Endometrial microvascular endothelial cells (primary cell): ENCODE data around the gene INPP5J. TPM values are rescaled to one million over a fixed set of nuclear protein-coding genes. Genes with fewer than 3 reads are reported as not detected.
"Not testable (repeated sequence)": the region's sequence is repeated elsewhere in the genome, so short reads cannot be mapped to it uniquely, and the experiment has no call there.

ENCODE experiments used
- in situ Hi-C: cut with HindIII; loops from 2 replicates; pipeline ENCODE4 v1.10.0; 2017; ENCODE audit warnings: low sequenced_read_pairs, low pct_unique_long_range_greater_than_20kb; ENCODE audit errors: inconsistent ontology term
- total RNA-seq: library from RNA; depleted of rRNA; stranded (reverse); fragments of >200 nt; gene quantifications from one replicate; pipeline ENCODE4 v1.2.3, GENCODE V29; 2015; ENCODE audit errors: inconsistent ontology term

The INPP5J gene, protein sequence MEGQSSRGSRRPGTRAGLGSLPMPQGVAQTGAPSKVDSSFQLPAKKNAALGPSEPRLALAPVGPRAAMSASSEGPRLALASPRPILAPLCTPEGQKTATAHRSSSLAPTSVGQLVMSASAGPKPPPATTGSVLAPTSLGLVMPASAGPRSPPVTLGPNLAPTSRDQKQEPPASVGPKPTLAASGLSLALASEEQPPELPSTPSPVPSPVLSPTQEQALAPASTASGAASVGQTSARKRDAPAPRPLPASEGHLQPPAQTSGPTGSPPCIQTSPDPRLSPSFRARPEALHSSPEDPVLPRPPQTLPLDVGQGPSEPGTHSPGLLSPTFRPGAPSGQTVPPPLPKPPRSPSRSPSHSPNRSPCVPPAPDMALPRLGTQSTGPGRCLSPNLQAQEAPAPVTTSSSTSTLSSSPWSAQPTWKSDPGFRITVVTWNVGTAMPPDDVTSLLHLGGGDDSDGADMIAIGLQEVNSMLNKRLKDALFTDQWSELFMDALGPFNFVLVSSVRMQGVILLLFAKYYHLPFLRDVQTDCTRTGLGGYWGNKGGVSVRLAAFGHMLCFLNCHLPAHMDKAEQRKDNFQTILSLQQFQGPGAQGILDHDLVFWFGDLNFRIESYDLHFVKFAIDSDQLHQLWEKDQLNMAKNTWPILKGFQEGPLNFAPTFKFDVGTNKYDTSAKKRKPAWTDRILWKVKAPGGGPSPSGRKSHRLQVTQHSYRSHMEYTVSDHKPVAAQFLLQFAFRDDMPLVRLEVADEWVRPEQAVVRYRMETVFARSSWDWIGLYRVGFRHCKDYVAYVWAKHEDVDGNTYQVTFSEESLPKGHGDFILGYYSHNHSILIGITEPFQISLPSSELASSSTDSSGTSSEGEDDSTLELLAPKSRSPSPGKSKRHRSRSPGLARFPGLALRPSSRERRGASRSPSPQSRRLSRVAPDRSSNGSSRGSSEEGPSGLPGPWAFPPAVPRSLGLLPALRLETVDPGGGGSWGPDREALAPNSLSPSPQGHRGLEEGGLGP
- 1.3 TPM for total RNA-seq

DNA sequence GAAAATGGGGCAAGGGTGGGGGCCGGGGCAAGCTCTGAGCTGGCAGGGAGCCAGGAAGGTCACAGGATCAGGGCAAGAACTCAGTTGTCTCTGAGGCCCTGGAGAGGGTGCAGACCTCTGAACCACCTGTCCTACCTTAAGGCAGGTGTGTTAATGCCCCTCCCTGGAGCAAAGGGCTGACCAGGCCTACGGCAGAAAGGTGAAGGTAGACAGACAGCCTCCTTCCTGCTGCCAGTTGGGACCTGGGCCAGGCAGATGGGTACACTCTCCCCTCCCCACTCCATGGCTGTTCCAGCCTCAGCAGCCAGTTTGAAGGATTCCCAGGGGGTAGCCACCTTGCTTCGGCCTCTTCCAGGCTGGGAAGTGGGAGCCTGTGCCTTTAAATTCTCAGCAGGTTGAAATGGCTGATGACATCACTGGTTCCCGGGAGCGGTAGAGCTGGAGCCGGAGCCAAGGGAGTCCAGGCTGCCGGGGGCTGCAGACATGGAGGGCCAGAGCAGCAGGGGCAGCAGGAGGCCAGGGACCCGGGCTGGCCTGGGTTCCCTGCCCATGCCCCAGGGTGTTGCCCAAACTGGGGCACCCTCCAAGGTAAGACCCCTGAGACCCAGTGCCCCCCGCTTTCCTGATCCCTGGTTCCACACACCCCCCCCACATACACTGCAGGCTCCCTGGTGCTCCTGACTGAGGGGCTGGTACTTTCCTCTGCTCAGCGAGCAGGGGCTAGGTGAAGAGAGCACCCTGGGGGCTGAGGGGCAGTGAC lies at the start of gene INPP5J:
INPP5J (plus strand) TSS at position 435 of the 760 bp plus-strand sequence; CDS start at position 484, 49 bp downstream.
- in situ Hi-C loops: no loop called here

DNA sequence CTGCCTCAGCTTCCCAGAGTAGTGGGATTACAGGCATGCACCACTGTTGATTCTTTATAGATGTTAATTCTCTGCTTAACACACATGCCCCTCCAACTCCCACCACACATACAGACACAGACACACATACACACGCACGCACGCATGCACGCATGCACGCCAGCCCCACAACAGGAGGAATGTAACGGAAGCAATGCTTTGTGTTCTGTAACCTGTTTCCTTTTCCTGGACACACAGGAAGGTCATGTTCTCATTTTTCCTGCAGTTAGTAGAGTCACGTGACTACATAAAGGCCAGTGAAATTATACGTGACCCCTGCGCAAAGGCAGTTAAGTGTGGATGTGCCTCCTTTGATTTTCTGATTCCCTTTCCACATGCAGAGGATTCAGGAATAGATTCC lies 49.6 kb upstream of the INPP5J start:
- in situ Hi-C loops: not testable (repeated sequence)

DNA sequence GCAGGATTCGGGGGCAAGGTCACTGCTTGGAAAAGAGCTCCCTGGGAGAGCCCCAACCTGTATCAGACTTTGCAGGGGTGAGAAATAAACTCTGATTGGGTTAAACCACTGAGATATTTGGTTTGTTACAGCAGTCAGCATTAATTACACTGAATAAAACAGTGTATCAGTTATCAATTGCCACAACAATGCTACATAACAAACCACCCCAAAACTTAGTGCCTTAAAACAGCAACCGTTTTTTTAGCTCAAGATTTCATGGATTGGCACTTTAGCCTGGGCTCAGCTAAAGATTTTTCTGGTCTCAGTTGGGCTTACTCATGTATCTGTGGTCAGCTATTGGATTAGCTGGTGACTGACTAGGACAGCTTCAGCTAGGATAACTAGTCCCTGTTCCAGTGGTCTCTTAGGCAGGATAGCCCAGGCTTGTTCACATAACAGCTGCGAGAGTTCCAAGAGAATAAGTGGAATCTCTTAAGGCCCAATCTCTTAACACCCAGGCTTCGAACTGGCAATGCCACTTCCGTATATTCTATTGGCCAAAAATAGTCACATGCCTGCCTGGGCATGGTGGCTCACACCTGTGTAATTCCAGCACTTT lies 49.1 kb upstream of the INPP5J start:
- in situ Hi-C loops: not testable (repeated sequence)

DNA sequence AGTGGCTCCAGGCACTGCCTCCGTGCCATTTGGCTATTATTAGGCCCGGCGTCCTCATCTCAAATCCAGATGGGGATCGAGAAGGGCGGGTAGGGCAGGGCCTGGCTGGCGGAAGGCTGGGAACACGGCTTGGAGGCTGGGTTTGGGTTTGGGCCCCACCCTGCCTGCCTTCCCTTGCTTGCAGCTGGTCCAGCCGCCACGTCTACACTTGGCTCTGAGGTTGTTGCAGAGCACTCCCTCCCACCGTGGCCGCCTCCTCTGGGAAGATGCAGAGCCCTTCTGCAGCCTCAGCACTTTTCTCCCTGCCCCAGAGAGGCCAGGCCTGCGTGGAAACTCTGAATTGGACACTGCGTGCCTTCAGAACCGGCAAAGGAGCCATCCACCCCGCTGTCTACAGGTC lies 46.8 kb upstream of the INPP5J start:
- in situ Hi-C loops: no loop called here

DNA sequence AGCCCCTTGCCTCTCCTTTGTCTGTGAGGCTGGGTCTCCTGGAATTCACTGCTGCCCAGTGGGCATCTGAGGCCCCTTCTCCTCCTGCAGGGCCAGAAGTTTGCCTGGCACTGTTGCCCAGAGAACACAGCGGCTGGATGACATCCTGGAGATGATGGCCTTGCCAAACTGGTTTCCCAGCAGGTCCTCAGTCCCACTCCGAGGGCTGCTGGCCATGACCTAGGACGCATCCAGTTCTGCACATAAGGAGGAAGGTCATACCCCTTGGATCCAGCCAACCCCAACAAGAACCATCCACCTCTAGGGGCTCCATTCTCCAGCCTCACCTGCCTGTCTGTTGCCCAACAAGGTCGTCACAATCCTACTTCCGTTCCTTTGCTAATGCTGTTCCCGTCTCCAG lies 45.1 kb upstream of the INPP5J start:
- in situ Hi-C loops: no loop called here

DNA sequence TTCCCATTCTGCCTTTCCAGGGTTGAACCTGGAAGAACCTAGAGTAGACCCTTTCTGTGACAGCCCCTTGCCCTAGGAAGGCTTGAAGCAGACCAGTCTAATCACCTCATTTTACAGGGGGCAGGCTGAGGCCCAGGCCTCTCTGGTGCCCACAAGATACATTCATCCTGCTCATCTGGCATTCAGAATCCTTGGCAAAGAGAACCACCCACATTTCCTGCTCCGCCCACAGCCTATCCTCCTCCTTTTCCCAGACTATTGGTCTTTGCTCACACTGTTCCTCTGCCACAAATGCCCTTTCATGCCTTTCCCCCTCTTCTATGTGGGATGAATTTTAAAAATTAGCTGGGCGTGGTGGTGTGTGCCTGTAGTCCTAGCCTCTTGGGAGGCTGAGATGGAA lies 44.4 kb upstream of the INPP5J start:
- in situ Hi-C loops: not testable (repeated sequence)

DNA sequence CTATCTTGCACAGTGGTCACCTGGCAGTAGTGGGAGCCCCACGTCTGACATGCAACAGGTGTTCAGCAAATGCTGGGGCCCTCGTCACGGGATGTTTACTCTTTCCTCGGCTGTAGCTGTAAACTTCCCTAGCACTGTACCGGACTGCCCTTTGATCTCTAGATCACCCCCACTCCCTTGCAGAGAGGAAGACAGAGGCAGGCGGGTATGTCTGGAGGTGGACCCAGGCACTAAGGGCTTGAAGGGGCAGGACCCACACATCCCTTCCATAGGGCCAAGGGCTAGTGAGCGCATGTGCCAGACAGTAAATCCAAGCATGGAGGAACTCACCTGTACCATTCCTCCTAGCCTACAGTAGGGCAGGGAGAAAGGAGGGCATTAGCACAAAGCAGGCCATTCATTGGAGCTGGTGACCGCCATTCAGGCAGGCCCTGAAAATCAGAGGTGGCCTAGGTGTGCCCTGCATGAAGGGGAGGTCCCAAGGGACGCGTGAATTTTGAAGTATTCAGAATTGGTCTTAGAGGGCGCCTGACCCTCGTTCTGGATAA lies 43.6 kb upstream of the INPP5J start:
- in situ Hi-C loops: no loop called here

DNA sequence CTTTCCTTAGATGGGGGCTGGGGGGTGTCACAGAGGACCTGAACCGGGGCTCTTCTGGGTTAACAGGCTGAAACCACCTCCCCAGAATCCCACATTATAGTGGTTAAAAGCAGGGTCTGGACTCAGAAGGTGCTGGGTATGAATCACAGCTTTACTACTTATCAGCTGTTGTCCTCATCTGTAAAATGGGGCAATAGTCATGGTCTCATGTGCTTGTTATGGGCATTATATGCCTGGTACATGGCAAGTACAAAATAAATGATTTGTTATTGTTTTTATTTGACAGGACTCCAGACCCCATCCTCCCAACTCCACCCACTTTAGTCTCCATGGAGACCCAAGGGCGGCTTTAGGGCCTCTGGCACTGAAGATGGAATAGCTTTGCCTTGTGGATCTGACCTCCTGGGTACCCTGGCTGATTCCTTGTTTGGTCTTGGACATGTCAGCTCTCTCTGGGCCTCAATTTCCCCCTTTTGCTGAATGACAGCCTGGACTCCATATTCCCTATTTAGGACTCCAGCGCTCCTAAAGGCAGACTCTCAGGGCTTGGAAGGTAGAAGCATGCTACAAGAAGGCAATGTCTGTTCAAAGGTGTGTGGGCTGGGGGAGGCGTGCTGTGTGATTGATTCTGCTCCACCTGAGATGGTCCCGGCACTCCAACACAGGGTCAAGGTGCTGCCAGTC lies 42.5 kb upstream of the INPP5J start:
- in situ Hi-C loops: no loop called here

DNA sequence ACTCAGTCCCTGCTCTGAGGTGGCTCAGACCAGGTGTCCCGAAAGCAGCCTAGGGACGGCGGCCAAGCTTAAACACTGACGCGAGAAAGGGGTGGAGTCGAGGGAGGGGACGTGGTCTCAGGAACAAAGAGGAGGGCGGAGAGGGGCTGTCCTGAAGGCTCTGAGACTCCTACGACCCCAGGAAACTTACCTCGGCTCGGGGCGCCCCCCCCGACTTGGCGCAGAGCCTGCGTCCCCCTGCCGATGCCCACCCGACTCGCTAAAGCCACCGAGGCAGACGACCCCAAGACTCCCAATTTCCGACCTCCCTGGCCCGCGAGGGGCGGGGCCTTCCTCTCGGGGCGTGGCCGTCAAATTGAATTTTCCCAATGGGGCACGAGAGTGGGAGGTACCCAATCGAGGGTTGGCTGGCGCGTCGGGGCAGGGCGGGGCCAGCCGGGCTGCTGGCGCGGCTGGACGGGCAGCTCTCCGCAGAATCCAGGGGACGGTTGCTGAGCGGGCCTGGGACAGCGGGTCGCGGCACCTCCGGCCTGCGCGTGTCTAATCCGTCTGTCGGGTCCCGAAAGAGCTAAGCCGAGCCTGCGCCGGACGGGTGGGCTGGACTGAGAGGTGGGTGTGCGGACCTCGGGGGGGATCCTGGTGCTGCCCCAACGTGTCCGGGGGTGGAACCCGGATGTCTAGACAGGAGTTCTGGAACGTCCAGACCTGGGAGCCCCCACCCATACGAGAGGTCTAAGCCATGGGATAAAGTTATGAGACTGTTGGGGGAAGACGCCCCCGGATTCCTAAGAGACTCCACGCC lies 41.7 kb upstream of the INPP5J start, which contains the start of gene SMTN:
SMTN (plus strand) TSS at position 471 of the 802 bp plus-strand sequence. CDS start 1,941 bp downstream, outside the sequence.
- in situ Hi-C loops: no loop called here

DNA sequence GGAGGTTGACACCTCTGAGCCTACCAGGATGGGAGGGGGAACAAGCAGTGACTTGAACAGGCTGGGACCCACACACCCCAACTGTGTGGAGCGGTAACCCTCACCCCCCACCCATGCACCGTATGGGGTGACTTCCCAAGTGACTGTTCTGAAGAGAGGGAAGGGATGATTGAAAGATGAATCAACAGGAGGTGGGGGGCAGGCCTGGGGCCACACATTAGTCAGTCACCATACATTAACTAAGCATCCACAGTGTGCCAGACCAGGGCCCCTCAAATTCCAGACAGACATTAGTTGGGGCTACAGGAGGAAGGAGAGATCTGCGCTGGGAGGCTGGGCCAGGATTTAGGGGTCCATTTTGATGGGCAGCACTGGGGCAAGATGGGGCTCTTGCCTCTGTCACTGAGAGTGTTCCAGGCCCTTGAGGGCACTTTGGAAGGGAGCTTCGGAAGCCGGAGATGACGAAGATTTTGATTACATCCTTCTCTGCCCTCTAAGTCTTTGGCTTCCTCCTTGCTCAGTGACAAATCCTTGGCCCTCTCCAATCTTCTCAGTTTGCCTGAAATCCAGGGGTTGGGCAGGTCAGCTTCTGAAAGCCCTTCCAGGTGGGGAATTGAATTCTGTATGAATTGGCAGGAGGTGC lies 40.7 kb upstream of the INPP5J start:
- in situ Hi-C loops: no loop called here

DNA sequence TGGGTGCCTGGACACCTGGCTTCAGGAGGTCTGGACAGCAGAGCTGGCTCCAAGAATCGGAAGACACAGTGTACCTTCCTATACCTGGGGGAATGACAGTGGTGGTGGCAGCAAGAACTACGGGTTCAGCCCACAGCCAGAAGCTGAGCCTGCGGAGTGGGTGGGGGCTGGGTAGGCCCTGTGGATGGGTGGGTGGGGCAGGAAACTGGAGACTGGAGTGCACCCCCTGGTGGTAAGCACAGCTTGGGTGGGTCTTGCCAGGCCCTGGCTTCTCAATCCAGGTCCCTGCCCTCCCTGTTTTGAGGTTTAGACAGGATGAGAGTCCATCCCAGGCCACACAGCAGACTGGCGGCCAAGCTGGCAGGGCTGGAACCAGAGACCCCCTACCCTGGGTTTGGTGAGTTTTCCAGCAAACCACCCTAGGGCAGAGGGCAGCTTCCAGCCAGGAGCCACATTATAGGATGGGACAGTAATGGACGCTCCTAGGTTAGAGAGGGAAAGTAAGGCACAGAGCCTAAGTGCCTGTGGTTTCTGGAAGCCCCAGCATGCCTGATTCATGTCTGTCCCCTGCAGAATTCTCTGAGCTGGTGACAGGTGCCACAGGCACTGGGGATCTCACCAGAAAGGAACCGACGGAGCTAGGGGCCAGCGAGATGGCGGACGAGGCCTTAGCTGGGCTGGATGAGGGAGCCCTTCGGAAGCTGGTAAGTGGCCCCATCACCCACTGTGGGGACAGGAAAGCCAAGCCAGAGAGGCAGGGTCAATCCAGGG lies 40.0 kb upstream of the INPP5J start:
- in situ Hi-C loops: no loop called here

DNA sequence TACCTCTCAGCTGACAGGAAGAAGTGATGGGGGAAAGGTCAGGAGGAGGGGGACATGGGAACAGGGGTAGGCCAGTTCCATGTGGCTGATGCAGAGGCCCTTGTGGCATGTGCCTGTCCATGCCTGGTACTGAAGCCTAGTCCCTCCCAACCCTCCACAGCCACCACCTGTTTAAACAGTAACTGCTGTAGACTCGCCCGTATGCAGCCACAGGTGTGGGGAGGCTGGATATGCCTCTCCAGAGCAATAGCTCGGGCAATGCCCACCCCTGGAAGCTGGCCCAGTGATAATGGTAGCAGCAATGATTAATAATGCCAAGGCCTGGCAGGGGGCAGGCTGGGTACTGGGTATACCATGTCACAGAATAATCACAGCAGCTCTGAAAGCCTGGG lies 39.4 kb upstream of the INPP5J start:
- in situ Hi-C loops: no loop called here

DNA sequence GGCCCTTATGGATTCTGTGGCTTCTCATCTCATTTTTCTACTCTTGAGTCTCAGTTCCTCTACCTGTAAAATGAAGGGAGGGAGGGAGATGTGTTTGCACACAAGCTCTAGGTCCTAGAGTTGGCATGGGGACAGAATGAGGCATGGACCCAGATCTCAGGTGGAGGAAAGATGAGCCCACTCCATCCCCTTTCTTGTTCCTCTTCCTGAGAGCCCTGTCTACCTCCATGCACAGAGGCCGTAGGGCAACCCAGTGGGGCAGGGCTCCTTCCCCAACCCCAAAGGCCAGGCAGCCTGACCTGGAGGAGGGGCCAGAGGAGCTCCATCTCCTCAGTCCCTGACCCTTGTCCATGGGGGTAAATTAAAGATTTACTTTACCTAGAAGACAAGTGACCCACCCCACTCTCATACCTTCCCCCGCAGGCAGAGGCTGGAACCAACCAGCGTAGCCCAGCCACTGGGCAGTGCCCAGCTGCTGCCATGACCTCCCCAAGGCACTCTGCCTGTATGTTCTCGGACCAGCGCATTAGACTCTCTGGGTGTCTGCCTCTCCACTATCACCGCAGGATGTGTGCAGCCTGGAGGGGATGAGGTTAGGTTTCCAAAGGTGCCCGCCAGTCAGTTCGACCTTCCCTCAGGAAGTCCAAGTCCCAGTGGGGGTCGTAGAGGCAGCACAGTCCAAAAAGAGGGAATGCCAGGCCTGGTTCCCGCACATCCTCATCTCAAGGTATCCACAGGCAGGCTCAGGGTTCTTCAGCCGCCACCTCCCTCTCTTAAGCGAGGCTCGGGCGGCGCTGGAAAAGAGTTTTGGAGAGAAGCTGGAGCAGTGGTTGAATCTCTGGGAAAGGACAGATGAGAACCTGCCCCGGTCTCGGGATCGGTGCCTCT lies 38.6 kb upstream of the INPP5J start:
- in situ Hi-C loops: no loop called here

DNA sequence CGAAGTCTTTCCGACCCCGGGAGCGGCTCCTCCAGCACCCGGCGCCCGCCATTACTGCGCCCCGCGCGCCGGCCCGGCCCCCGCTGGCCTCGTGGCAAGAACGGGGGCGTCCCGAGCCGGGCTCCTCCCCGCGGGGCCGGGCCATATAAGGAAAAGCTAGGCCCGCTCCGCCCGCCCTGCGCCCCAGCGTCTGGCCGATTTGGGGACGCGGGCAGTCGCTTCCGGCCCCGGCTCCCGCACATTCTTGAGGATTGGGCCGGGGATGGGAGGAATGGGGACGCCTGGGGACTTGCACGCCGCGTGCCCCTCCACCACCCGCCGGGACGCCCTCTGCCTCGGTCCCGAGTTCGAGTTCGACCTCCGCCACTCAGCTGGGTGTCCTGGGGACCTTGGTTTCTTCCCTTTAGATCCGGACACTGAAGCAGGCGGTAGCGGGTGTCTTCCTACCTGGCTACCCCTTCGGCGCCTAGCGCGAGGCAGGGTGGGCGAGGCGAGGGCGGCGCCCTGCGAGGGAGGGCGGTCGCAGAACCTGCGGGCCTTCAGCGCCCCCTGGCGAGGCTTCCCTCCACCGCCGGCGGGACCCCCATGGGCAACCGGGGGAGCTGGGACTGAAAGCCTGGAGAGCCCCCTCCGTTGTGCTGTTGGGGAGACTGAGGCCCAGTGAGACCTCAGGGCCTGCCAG lies 37.8 kb upstream of the INPP5J start:
- in situ Hi-C loops: no loop called here

DNA sequence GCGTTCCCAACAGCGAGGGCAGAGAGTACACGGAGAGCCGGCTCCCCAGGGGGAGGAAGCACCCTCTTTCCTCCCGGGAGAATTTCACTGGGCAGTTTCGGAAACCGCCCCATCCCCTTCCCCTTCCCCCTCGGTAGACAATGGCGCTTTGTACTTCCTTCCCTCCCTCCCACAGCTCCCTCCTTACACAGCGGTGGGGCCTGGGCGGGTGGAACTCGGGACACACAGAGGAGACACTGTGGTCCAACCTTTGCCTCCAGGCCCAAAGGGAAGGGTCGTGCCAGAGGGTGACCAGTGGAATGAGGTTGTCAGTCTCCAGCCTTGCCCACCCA lies 37.3 kb upstream of the INPP5J start:
- in situ Hi-C loops: no loop called here
